H1 (cell line): Measurements from ENCODE around the gene ENPP1. TPM values are rescaled to one million over a fixed set of nuclear protein-coding genes. Genes with fewer than 3 reads are reported as not detected.

Source experiments
- CTCF ChIA-PET: fragments of 300-600 bp; sonication (Branson Sonifier 250); formaldehyde crosslinking; loops from one replicate; lab custom pipeline; 2021; ENCODE audit not compliant: partially characterized antibody; lab: Charles Lee
- POLR2A ChIA-PET: fragments of 300-600 bp; sonication (Branson Sonifier 250); formaldehyde crosslinking; loops from one replicate; lab custom pipeline; 2021; ENCODE audit warnings: inconsistent platforms; ENCODE audit not compliant: partially characterized antibody; lab: Charles Lee
- DNase-seq, 2 experiments: peaks; one replicate each; pipeline versions ENCODE4 v3.0.0 to v3.0.0-alpha.2; 2010 to 2022; ENCODE audit warnings: low spot score in 2 of 2, low read depth in 1 of 2, mixed read lengths in 1 of 2
- FAIRE-seq: peaks from 2 replicates; lab custom pipeline; 2011; peaks lifted over from hg19 to GRCh38; lab: Jason Lieb, UNC
- H2AFZ ChIP-seq: 2 replicates; pipeline ENCODE4 v1.8.1; 2012; ENCODE audit warnings: low read length, inconsistent platforms
- H2AK5ac ChIP-seq: 2 replicates; pipeline ENCODE4 v1.6.1; 2013; ENCODE audit warnings: low read depth, low read length
- H2BK120ac ChIP-seq: replicated peaks from 2 replicates; pipeline ENCODE3; 2013; ENCODE audit warnings: low read depth, low read length, inconsistent platforms
- H2BK12ac ChIP-seq: 2 replicates; pipeline ENCODE4 v1.6.1; 2013; ENCODE audit warnings: low read depth, low read length
- H2BK15ac ChIP-seq: 2 replicates; pipeline ENCODE4 v1.6.1; 2013; ENCODE audit warnings: low read length
- H2BK20ac ChIP-seq: 2 replicates; pipeline ENCODE4 v1.6.1; 2013; ENCODE audit warnings: low read length
- H2BK5ac ChIP-seq: 2 replicates; pipeline ENCODE4 v1.6.1; 2013; ENCODE audit warnings: low read depth, low read length
- H3K14ac ChIP-seq: 2 replicates; pipeline ENCODE4 v1.6.1; 2013; ENCODE audit warnings: inconsistent platforms; ENCODE audit not compliant: insufficient read length
- H3K18ac ChIP-seq: 2 replicates; pipeline ENCODE4 v1.6.1; 2013; ENCODE audit warnings: low read length; ENCODE audit errors: extremely low read depth
- H3K23ac ChIP-seq: 2 replicates; pipeline ENCODE4 v1.6.1; 2013; ENCODE audit warnings: inconsistent platforms; ENCODE audit not compliant: insufficient read length
- H3K23me2 ChIP-seq: 2 replicates; pipeline ENCODE4 v1.6.1; 2013; ENCODE audit warnings: low read depth, low read length
- H3K27ac ChIP-seq: 2 replicates; pipeline ENCODE4 v1.6.1; 2011; ENCODE audit warnings: low read depth, low read length, inconsistent platforms
- H3K27me3 ChIP-seq, 4 experiments: replicated peaks in 1 of 4; 1 replicate in 1 of 4; 2 replicates in 3 of 4; pipeline versions ENCODE4 v1.6.1 to v1.8.1; 2011 to 2013; ENCODE audit warnings: low read length in 3 of 4, mild to moderate bottlenecking in 3 of 4, inconsistent platforms in 2 of 4, mixed read lengths in 2 of 4, moderate library complexity in 1 of 4; ENCODE audit not compliant: control insufficient read depth in 3 of 4, insufficient read depth in 3 of 4; ENCODE audit errors: extremely low read depth in 1 of 4
- H3K36me3 ChIP-seq, 4 experiments: 2 replicates each; pipeline versions ENCODE4 v1.6.1 to v1.8.1; 2011 to 2013; ENCODE audit warnings: mild to moderate bottlenecking in 4 of 4, low read length in 3 of 4, moderate library complexity in 2 of 4, control low read depth in 1 of 4, inconsistent platforms in 1 of 4; ENCODE audit not compliant: insufficient read depth in 4 of 4, control insufficient read depth in 2 of 4
- H3K4ac ChIP-seq: replicated peaks from 2 replicates; pipeline ENCODE3; 2013; ENCODE audit warnings: low read length, low read depth, mixed read lengths, inconsistent platforms; ENCODE audit not compliant: insufficient read length
- H3K4me1 ChIP-seq, 4 experiments: replicated peaks in 1 of 4; 1 replicate in 1 of 4; 2 replicates in 3 of 4; pipeline versions ENCODE4 v1.6.1 to v1.8.1; 2011 to 2013; ENCODE audit warnings: low read length in 3 of 4, inconsistent platforms in 2 of 4, mixed read lengths in 1 of 4; ENCODE audit not compliant: insufficient read depth in 4 of 4, control insufficient read depth in 3 of 4
- H3K4me2 ChIP-seq, 2 experiments: 2 replicates each; pipeline versions ENCODE4 v1.6.1 to v1.8.1; 2011 to 2013; ENCODE audit warnings: low read depth in 2 of 2, low read length in 2 of 2, control low read depth in 1 of 2, inconsistent platforms in 1 of 2, mild to moderate bottlenecking in 1 of 2; ENCODE audit not compliant: insufficient read depth in 1 of 2
- H3K4me3 ChIP-seq, 4 experiments: fragments of 200-600, 300-600 bp in 1 of 4; sonication (generic), shearing (Covaris generic), sonication (Bioruptor Twin) in 1 of 4; 2 replicates each; pipeline versions ENCODE4 v1.5.1 to v1.8.1; 2011 to 2016; ENCODE audit warnings: low read length in 4 of 4, low read depth in 3 of 4, control low read depth in 2 of 4, inconsistent platforms in 2 of 4, mild to moderate bottlenecking in 2 of 4, mixed read lengths in 1 of 4, moderate library complexity in 1 of 4; ENCODE audit not compliant: insufficient read depth in 2 of 4; ENCODE audit errors: extremely low read depth in 1 of 4
- H3K56ac ChIP-seq: replicated peaks from 2 replicates; pipeline ENCODE3; 2013; ENCODE audit warnings: low read depth, mild to moderate bottlenecking, mixed read lengths, low read length, inconsistent platforms; ENCODE audit not compliant: insufficient read length
- H3K79me1 ChIP-seq: 2 replicates; pipeline ENCODE4 v1.6.1; 2013; ENCODE audit warnings: low read depth, low read length, control low read depth
- H3K79me2 ChIP-seq, 2 experiments: 2 replicates each; pipeline versions ENCODE4 v1.6.1 to v1.8.1; 2012 to 2013; ENCODE audit warnings: low read length in 2 of 2, mild to moderate bottlenecking in 2 of 2, inconsistent platforms in 1 of 2; ENCODE audit not compliant: insufficient read depth in 2 of 2, control insufficient read depth in 1 of 2
- H3K9ac ChIP-seq, 4 experiments: replicated peaks in 1 of 4; 1 replicate in 1 of 4; 2 replicates in 3 of 4; pipeline versions ENCODE4 v1.6.1 to v1.8.1; 2011 to 2013; ENCODE audit warnings: low read depth in 3 of 4, low read length in 3 of 4, control low read depth in 2 of 4, mild to moderate bottlenecking in 2 of 4, moderate library complexity in 2 of 4, inconsistent platforms in 1 of 4; ENCODE audit errors: extremely low read depth in 1 of 4
- H3K9me3 ChIP-seq, 2 experiments: 2 replicates each; pipeline versions ENCODE4 v1.6.1 to v1.8.1; 2012 to 2013; ENCODE audit warnings: mild to moderate bottlenecking in 2 of 2, moderate library complexity in 2 of 2, control low read depth in 1 of 2, inconsistent platforms in 1 of 2, low read depth in 1 of 2, low read length in 1 of 2, mixed read lengths in 1 of 2; ENCODE audit not compliant: insufficient read depth in 2 of 2
- H4K20me1 ChIP-seq, 2 experiments: replicated peaks in 1 of 2; 2 replicates each; pipeline versions ENCODE3 to v1.8.1; 2011 to 2013; ENCODE audit warnings: inconsistent platforms in 2 of 2, low read length in 2 of 2, mild to moderate bottlenecking in 1 of 2; ENCODE audit not compliant: insufficient read depth in 2 of 2, control insufficient read depth in 1 of 2
- H4K5ac ChIP-seq: 2 replicates; pipeline ENCODE4 v1.6.1; 2013; ENCODE audit warnings: low read length, low read depth, mixed read lengths, inconsistent platforms; ENCODE audit not compliant: insufficient read length
- H4K8ac ChIP-seq: 2 replicates; pipeline ENCODE4 v1.8.0; 2013; ENCODE audit warnings: mild to moderate bottlenecking, moderate library complexity, low read length, inconsistent platforms; ENCODE audit not compliant: insufficient read depth; ENCODE audit errors: extremely low read depth
- H4K91ac ChIP-seq: replicated peaks from 2 replicates; pipeline ENCODE3; 2013; ENCODE audit warnings: low read length, mixed read lengths, inconsistent platforms; ENCODE audit not compliant: insufficient read length
- WGBS, 2 experiments: shearing (Covaris generic) in 1 of 2; methylation state at CpG; one replicate each; pipeline versions ENCODE4 v1.1.6 to v1.1.7; 2013 to 2015; ENCODE audit warnings: low lambda C conversion rate in 2 of 2, mixed read lengths in 2 of 2, inconsistent platforms in 1 of 2, low coverage in 1 of 2, missing lambda C conversion rate in 1 of 2; ENCODE audit not compliant: insufficient replicate concordance in 2 of 2, insufficient coverage in 1 of 2, insufficient read length in 1 of 2; ENCODE audit errors: extremely low coverage in 1 of 2, missing lambda C conversion rate in 1 of 2; 5-methylcytosine and 5-hydroxymethylcytosine counted together
- polyA plus RNA-seq, 7 experiments: library from polyadenylated mRNA; depleted of rRNA in 3 of 7; stranded (reverse) in 5 of 7; unstranded in 2 of 7; fragments of >200 nt in 5 of 7; fragments of 200-250 nt in 2 of 7; gene quantifications; 1 replicate in 5 of 7; 2 replicates in 1 of 7; 4 replicates in 1 of 7; pipeline versions ENCODE4 v1.2.1 to v1.2.3, GENCODE V29; 2011 to 2013; ENCODE audit warnings: missing spikeins in 2 of 7, mixed read lengths in 2 of 7
- total RNA-seq: library from RNA; stranded (reverse); fragmentation: NEBNext Ultra II Directional; extraction: Animal tissue kit (Norgen Biotek cat#: 25700); gene quantifications from 2 replicates; pipeline ENCODE4 v1.2.1, GENCODE V29; 2021

Gene ENPP1
- total and polyA plus RNA-seq, 2 of the 8 experiments (the other 6 are each of a cell fraction or from before 2014, with no cell fraction given), result 10.1 to 39.1 TPM

DNA sequence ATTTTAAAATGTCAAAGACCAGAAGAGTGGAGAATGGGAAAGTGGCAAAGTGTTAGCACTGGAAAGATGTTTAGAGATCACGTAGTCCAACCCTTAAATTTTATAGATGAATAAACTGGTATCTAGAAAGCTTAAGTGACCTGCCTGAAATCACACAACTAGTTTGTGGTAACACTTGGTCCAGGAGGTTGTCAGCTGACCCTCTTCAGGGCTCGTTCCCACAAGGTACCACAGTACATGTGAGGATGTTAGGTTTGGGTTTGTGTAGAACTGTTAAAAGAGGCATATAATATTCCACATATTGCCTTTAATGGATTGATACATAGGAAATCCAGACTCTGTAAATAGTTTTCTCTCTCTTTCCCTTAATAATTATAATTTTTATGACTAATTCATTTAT lies 39.1 kb downstream of the ENPP1 start:
- Histone ChIP-seq H3K9me3 (no peaks in the 10 kb centered on the region), H3K4me3 (no peak overlapping the region), H3K14ac (no peak overlapping the region), H3K23me2 (no peaks in the 10 kb centered on the region), H3K18ac (no peak overlapping the region), H3K4ac (no peak overlapping the region), H3K9ac (no peak overlapping the region), H2BK20ac (no peak overlapping the region), H4K20me1 (no peaks in the 10 kb centered on the region), H4K8ac (no peak overlapping the region), H2BK15ac (no peak overlapping the region), H4K91ac (no peak overlapping the region), H3K56ac (no peak overlapping the region), H2BK5ac (no peak overlapping the region), H3K23ac (no peak overlapping the region), H4K5ac (no peak overlapping the region), H2BK12ac (no peak overlapping the region), H3K79me2 (no peaks in the 10 kb centered on the region; a peak in 1 of 4 replicates), H2AK5ac (no peak overlapping the region), H3K4me1 (no peaks in the 10 kb centered on the region), H2AFZ (no peak overlapping the region), H3K27ac (no peak overlapping the region), H3K4me2 (no peak overlapping the region), H3K27me3 (no peaks in the 10 kb centered on the region), H3K79me1 (no peaks in the 10 kb centered on the region; the same call in 1 of the 2 replicates), H3K36me3 (peaks cover 0 to 5% (median 3%) of the 10 kb centered on the region in 4 experiments; a peak in 3 of 8 replicates), H2BK120ac (no peak overlapping the region)
- CTCF ChIA-PET, result interaction anchor here (0.9 kb wide), 1 partner anchor 151 kb away, joined by 3 read pairs; no protein-coding TSS in a partner anchor
- no peak for FAIRE-seq
- no peak for DNase-seq
- POLR2A ChIA-PET, result no interaction called here
- 95% methylated on average over 2 of the region's 2 CpGs; no CpG with 5 or more reads in 1 of the 2 experiments for WGBS, 2 experiments
